HG03457 (cell line): ENCODE data around the gene EEA1.

Experiments
- ATAC-seq: cut with Tn5 transposase; IDR thresholded peaks from one replicate; pipeline ENCODE4 v1.9.1; 2021; ENCODE audit warnings: moderate number of reproducible peaks; ENCODE audit not compliant: unreplicated experiment

EEA1 gene

DNA sequence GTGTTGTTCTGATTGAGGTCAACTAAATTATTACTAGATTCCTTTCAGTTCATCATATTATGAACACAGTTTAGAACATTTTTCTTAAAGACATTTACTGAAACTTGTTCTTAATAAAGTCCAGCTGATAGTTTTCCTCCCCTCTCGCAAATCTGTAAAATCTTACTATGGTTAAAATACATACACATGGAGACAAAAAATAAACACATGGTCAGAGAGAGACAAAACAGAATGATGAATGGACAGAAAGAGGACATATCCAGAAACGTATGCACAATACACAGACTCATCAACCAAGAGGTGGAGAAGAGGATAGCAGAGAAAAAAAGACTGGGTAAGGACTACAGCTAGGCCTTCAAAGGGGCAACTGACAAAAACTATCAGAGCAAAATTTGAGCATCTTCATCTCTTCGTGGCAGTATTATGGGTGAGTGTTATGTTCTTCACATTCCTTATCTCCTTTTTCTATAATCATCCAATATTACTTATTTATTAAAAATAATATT, 38.4 kb downstream of the EEA1 start:
- no peak for ATAC-seq

- ATAC-seq, result no peak
Measured at GRCh38 chr12:92886131-92886530, 43.0 kb downstream of the EEA1 start.

GRCh38 chr12:92879698-92880322, 49.3 kb downstream of the EEA1 start:
- ATAC-seq, result no peak

GRCh38 chr12:92877904-92878303, 51.2 kb downstream of the EEA1 start:
- ATAC-seq, result no peak

- no peak for ATAC-seq
Measured at GRCh38 chr12:92876496-92876895, 52.6 kb downstream of the EEA1 start.

GRCh38 chr12:92871116-92871515, 58.0 kb downstream of the EEA1 start:
- no peak for ATAC-seq

DNA sequence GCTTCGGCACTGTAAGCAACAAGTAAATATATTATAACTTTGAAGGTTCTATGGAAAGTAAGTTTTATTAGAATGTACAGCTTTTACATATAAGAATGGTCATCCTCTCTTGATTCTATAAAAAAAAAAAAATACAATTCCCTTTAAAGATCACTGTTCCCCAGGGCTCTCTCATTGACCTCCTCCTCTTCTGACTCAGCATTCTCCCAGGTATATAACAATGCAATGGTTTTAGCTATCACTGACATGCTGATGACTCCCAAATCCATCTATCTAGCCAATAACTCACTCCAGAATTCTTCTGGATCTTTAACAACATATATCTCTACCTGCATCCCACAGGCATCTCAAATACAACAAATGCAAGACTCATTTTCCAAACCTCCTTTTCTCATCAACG, 62.7 kb downstream of the EEA1 start:
- no peak for ATAC-seq

- ATAC-seq, result no peak
Measured at GRCh38 chr12:92863251-92863650, 65.8 kb downstream of the EEA1 start.

DNA sequence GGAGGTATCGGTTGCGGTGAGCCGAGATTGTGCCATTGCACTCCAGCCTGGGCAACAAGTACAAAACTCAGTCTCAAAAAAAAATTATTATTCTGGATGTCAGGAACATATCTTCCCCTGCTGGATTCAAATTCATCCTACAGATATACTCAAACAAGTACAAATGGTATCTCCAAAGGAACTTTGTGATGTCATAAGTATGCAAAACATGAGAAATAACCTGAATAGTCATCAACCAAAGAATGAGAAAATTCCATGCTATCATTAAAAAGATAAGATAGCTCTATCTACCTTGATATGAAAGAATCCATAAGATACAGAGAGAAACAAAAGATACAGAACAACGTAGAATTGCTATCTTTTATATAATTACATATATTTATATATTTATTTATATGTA, 67.7 kb downstream of the EEA1 start:
- no peak for ATAC-seq

DNA sequence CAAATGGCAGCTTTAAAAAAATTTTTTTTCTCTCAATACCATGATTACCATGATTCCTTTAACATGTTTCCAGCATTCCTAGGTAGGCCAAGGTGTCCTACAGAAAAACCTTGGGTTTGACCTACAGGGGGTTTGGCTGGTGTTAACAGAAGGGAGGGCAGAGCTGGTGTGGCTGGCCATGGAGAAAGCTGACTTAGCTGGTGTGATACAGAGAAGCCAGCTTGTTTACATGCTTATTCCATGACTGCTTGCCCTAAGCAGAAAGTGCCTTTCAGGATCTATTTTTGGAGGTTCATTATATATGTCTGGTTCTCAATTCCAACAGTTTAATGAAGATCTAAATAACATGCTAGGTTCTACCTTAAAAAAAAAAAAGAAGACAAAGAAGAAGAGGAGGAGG, 68.6 kb downstream of the EEA1 start:
- ATAC-seq, result no peak

- no peak for ATAC-seq
Measured at GRCh38 chr12:92859650-92860386, 69.3 kb downstream of the EEA1 start.

- no peak for ATAC-seq
Measured at GRCh38 chr12:92857818-92858217, 71.3 kb downstream of the EEA1 start.

- ATAC-seq, result no peak
Measured at GRCh38 chr12:92854344-92854743, 74.8 kb downstream of the EEA1 start.

DNA sequence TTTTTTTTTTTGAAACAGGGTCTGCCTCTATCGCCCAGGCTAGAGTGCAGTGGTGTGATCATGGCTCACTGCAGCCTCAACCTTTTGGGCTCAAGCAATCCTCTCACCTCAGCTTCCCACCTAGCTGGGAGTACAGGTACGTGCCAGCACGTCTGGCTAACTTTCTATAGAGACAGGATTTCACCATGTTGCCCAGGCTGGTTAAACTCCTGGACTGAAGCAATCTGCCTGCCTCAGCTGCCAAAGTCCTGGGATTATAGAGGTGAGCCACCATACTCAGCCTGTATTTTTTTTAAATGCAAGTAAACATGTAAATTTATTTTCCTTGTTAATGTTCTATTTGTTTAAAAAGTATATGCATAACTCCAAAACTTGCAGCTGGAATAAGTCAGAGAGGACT, 80.4 kb downstream of the EEA1 start:
- ATAC-seq, result no peak

- no peak for ATAC-seq
Measured at GRCh38 chr12:92847368-92847767, 81.7 kb downstream of the EEA1 start.

GRCh38 chr12:92845329-92845728, 83.8 kb downstream of the EEA1 start:
- no peak for ATAC-seq

- no peak for ATAC-seq
Measured at GRCh38 chr12:92844151-92844763, 84.8 kb downstream of the EEA1 start.

DNA sequence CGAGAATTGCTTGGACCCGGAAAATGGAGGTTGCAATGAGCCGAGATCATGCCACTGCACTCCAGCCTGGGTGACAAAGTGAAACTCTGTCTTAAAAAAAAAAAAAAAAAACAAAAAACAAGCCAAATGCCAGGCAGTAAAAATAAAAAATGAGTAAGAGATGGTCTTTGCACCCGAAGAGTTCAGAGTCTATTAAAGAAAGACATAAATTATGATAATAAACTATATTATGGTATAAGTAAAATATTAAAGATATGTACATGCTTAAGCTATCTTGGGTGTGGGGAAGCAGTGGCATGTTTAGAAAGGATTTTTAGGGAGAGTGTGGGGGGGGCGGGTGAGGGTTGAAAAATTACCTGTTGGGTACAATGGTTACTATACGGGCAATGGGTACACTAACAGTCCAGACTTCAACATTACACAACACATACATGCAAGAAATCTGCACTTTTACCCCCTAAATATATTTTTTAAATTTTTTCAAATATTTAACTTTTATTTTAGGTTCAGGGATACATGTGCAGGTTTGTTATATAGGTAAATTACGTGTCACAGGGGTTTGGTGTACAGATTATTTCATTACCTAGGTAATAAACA, 99.3 kb downstream of the EEA1 start:
- no peak for ATAC-seq

DNA sequence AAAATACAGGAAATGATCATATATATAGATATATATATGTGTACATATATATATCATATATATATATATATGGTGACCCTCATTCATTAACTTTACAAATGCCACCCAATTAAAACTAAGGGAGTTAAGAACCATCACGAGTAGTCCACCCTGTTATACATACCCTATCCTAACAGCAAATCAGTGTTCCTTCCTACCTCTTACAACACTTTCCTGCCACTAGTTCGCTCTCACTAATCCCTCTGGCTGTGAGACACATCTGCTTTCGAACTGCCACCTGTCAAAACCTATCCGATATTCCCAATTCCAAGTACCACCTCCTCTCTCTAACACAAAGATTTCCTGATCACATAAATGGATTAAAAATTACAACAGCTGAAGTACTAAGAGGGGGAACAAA, 100.5 kb downstream of the EEA1 start:
- no peak for ATAC-seq

DNA sequence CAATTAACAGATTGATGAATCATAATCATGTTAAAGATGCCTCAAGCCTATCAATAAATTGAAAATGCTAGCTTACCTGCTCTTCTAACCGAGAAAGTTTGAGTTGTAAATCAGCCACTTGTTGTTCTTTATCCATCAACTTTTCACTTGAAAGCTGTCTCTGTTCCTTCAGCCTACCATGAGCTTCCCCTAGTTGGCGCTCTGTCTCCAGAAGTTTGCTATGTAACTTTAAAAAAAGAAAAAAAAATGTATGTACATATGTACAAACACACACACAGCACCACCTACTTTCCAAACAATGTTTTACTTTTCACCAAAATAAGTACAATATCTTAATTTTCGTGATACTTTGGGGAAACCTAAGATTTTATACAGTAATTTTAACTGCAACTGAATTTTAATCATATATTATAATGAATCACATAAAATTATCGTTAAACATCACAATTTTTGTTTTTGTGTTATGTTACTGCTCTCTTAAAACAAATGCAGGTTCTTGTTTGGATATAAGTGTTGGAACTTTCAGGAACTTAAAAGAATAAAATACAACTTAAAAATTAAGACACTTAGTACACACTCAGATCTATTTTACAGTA, 101.2 kb downstream of the EEA1 start:
- ATAC-seq, result no peak

DNA sequence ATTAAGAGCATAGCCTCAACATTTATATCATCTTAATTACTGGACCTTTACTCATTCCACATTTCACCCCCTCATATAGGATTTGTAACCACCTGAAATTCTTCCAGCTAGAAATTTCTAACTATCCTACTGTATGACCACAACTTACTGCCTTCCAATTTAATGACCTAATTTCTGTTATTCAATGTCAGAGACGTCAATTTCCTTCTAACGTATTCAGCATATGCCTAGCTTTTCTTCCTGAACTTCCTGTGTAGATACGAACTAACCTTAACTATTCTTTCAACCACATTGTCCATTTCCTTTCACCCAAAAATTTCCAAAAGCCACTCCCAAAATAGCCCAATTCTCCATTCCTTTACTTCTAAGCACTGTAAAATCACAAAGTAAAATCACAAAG, 108.0 kb downstream of the EEA1 start:
- ATAC-seq, result no peak
